OCI-LY1 (cell line): ENCODE data around the gene PRRT1.

Experiments
- H2AFZ ChIP-seq: fragments of 200-600 bp; sonication (generic), shearing (Covaris generic); 2 replicates; pipeline ENCODE4 v1.6.0; 2014; ENCODE audit warnings: antibody characterized with exemption, mild to moderate bottlenecking, low read length
- H3F3A ChIP-seq: fragments of 200-600 bp; sonication (generic), shearing (Covaris generic); 2 replicates; pipeline ENCODE4 v1.6.0; 2014; ENCODE audit warnings: mild to moderate bottlenecking, antibody characterized with exemption, low read length, moderate library complexity; ENCODE audit not compliant: insufficient read depth
- H3K27ac ChIP-seq: fragments of 200-600 bp; sonication (generic); 2 replicates; pipeline ENCODE4 v1.5.1; 2014; ENCODE audit warnings: low read length, mixed run types, mild to moderate bottlenecking, low read depth; ENCODE audit not compliant: poor library complexity, severe bottlenecking
- H3K27me3 ChIP-seq: fragments of 200-600 bp; sonication (generic); 2 replicates; pipeline ENCODE4 v1.6.0; 2014; ENCODE audit warnings: antibody characterized with exemption, mild to moderate bottlenecking, low read length, moderate library complexity; ENCODE audit not compliant: insufficient read depth
- H3K36me3 ChIP-seq: fragments of 200-600 bp; sonication (generic); 2 replicates; pipeline ENCODE4 v1.6.1; 2014; ENCODE audit warnings: mild to moderate bottlenecking, antibody characterized with exemption, low read length, moderate library complexity, mixed read lengths; ENCODE audit not compliant: insufficient read depth
- H3K4me1 ChIP-seq: fragments of 200-600 bp; sonication (generic); 2 replicates; pipeline ENCODE4 v1.5.1; 2014; ENCODE audit warnings: mild to moderate bottlenecking, low read length, moderate library complexity; ENCODE audit not compliant: insufficient read depth, severe bottlenecking
- H3K4me2 ChIP-seq: fragments of 200-600 bp; sonication (generic), shearing (Covaris generic); 2 replicates; pipeline ENCODE4 v1.6.1; 2014; ENCODE audit warnings: low read length
- H3K4me3 ChIP-seq: fragments of 200-600 bp; sonication (generic); 2 replicates; pipeline ENCODE4 v1.5.1; 2014; ENCODE audit warnings: low read length, low read depth, mild to moderate bottlenecking, mixed read lengths; ENCODE audit not compliant: poor library complexity, severe bottlenecking
- H3K79me2 ChIP-seq: fragments of 200-600 bp; shearing (Covaris generic); 2 replicates; pipeline ENCODE4 v1.6.1; 2016; ENCODE audit warnings: mixed run types, low read length, mixed read lengths; ENCODE audit not compliant: insufficient read depth
- H3K9ac ChIP-seq: fragments of 200-600 bp; sonication (generic), shearing (Covaris generic); 2 replicates; pipeline ENCODE4 v1.6.1; 2014; ENCODE audit warnings: mild to moderate bottlenecking, low read length, mixed read lengths
- H3K9me2 ChIP-seq: fragments of 200-600 bp; sonication (generic), shearing (Covaris generic); 2 replicates; pipeline ENCODE4 v1.6.1; 2014; ENCODE audit warnings: low read depth, mild to moderate bottlenecking, low read length, mixed read lengths
- H3K9me3 ChIP-seq: fragments of 200-600 bp; shearing (Covaris generic); 2 replicates; pipeline ENCODE4 v1.6.1; 2014; ENCODE audit warnings: low read length, mixed read lengths
- H4K20me1 ChIP-seq: fragments of 200-600 bp; sonication (generic), shearing (Covaris generic); 2 replicates; pipeline ENCODE4 v1.6.0; 2016; ENCODE audit warnings: mild to moderate bottlenecking, low read length; ENCODE audit not compliant: insufficient read depth
- EZH2 ChIP-seq: fragments of 200-600 bp; sonication (generic), shearing (Covaris generic); IDR thresholded peaks from 2 replicates; pipeline ENCODE4 v1.8.0; 2017; ENCODE audit warnings: borderline replicate concordance, mixed run types, mild to moderate bottlenecking, antibody characterized with exemption, low read length, moderate library complexity, mixed read lengths
- TF ChIP-seq, protein P1 (sequence below): fragments of 200-600 bp; sonication (generic), shearing (Covaris generic); IDR thresholded peaks from 2 replicates; pipeline ENCODE4 v1.5.1; 2017; ENCODE audit warnings: mild to moderate bottlenecking, antibody characterized with exemption, low read length, moderate library complexity, mixed read lengths

Gene PRRT1

DNA sequence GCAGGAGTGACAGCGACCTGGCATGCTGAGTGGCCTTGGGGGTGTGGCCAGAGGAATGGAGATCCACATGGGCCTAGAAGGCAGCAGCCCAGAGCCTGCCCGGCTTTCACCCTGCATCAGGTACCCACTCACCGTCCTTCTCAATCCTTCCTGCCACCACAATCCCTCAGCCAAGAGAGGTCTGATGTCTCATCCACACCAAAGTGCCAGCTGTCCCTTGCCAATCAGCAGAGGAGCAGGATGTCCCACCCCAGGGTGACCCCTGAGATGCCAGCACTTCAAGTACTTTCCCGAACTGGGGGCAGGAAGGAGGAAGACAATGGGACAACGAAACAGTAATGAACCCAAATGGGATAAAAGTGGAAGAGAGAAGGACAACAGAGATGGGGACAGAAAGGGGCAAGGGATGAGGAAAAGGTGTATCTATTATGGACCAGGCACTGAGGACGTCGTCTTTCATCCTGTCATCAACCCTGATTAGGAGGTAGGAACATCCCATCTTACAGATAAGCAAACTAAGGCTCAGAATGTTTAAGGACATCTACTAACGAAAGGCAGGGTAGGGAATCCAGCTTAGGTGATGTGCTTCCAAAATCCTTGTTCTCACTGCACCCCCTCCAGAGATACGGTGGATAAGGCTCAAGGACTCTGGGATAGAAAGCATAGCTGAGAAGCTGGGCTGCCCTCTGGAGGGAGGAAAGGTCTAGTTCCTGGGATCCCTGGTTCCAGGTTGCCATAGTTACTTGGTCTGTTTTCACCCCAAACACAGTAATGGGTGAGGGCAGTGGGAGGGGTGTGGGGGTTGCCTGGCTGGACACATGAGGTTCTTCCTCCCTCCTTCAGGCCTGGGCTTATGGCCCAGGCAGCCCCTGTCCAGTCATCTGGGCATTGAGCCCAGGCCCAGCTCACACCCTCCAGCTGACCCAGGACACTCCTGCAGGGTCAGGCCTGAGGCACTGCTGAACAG, 38.1 kb downstream of the PRRT1 start:
- no peak overlapping the region for H3K27ac ChIP-seq
- no peaks in the 10 kb centered on the region for H3K27me3 ChIP-seq
- H4K20me1 ChIP-seq: no peaks in the 10 kb centered on the region
- H3K4me3 ChIP-seq: no peak overlapping the region
- H3K4me1 ChIP-seq: no peaks in the 10 kb centered on the region
- H3F3A ChIP-seq: no peaks in the 10 kb centered on the region
- H3K4me2 ChIP-seq: no peak overlapping the region
- TF ChIP-seq EZH2: no peak
- TF ChIP-seq, protein P1, sequence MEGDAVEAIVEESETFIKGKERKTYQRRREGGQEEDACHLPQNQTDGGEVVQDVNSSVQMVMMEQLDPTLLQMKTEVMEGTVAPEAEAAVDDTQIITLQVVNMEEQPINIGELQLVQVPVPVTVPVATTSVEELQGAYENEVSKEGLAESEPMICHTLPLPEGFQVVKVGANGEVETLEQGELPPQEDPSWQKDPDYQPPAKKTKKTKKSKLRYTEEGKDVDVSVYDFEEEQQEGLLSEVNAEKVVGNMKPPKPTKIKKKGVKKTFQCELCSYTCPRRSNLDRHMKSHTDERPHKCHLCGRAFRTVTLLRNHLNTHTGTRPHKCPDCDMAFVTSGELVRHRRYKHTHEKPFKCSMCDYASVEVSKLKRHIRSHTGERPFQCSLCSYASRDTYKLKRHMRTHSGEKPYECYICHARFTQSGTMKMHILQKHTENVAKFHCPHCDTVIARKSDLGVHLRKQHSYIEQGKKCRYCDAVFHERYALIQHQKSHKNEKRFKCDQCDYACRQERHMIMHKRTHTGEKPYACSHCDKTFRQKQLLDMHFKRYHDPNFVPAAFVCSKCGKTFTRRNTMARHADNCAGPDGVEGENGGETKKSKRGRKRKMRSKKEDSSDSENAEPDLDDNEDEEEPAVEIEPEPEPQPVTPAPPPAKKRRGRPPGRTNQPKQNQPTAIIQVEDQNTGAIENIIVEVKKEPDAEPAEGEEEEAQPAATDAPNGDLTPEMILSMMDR: no peak
- no peak overlapping the region for H3K9ac ChIP-seq
- H2AFZ ChIP-seq: no peak overlapping the region
- no peaks in the 10 kb centered on the region for H3K9me3 ChIP-seq
- peaks cover 38% of the 10 kb centered on the region for H3K36me3 ChIP-seq
- H3K79me2 ChIP-seq: no peaks in the 10 kb centered on the region
- no peaks in the 10 kb centered on the region for H3K9me2 ChIP-seq

DNA sequence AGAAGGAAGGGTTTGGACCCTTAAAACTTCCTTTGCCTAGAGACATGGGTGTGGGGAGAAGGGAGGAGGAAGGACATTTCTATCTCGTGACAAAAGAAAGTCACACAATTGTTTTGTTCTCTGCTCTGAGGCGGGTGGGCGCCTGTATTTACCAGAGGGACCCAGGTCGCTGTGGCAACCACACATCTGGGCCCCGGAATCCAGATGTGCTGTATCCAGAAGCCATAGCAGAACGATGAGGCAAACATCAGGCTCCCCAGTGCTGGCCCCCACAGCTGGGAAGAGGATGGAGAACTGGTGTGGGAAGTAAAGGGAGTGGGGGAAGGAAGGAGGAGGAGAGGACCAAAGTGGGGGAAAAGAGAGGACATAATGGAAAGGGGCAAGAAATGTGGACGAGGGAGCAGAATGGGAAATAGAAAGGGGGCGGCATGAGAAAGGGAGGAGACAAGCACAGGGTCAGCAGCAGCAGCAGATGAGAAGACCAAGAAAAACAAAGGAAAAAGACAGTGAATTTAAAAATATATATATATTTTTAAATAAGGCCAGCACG, 39.2 kb downstream of the PRRT1 start:
- Histone ChIP-seq H3F3A (no peaks in the 10 kb centered on the region), H3K4me1 (no peaks in the 10 kb centered on the region), H3K4me3 (no peak overlapping the region), H3K9ac (no peak overlapping the region), H4K20me1 (no peaks in the 10 kb centered on the region), H3K4me2 (no peak overlapping the region), H3K9me2 (no peaks in the 10 kb centered on the region), H3K9me3 (no peaks in the 10 kb centered on the region), H3K27ac (no peak overlapping the region), H3K27me3 (no peaks in the 10 kb centered on the region), H3K79me2 (no peaks in the 10 kb centered on the region), H2AFZ (no peak overlapping the region), H3K36me3 (peaks cover 27% of the 10 kb centered on the region)
- no peak for TF ChIP-seq EZH2
- TF ChIP-seq, protein P1: no peak

- peaks cover 17% of the 10 kb centered on the region for H3K36me3 ChIP-seq
- no peaks in the 10 kb centered on the region for H3K9me3 ChIP-seq
- no peaks in the 10 kb centered on the region for H3K4me1 ChIP-seq
- H3K27ac ChIP-seq: no peak overlapping the region
- H3K27me3 ChIP-seq: no peaks in the 10 kb centered on the region
- H3F3A ChIP-seq: no peaks in the 10 kb centered on the region
- no peak overlapping the region for H3K4me3 ChIP-seq
- no peaks in the 10 kb centered on the region for H4K20me1 ChIP-seq
- TF ChIP-seq EZH2: no peak
- TF ChIP-seq, protein P1: no peak
- H3K79me2 ChIP-seq: no peaks in the 10 kb centered on the region
- no peak overlapping the region for H3K4me2 ChIP-seq
- H3K9ac ChIP-seq: no peak overlapping the region
- no peak overlapping the region for H2AFZ ChIP-seq
- no peaks in the 10 kb centered on the region for H3K9me2 ChIP-seq
Observed at GRCh38 chr6:32111424-32112066, 40.2 kb downstream of the PRRT1 start.
